ENCODE data around the gene TIMD4. TPM values are rescaled to one million over a fixed set of nuclear protein-coding genes. Genes with fewer than 3 reads are reported as not detected.

The TIMD4 gene
- total RNA-seq, 1 experiment from 2014 or later, result not detected

- DNase-seq (no peak), ATAC-seq (no peak)
- Histone ChIP-seq H3K9me2 (replicated peaks; ENCODE audit: low read length) (no peaks in the 10 kb centered on the region), H3K79me2 (ENCODE audit: low read length) (no peaks in the 10 kb centered on the region), H3K27me3 (ENCODE audit: low read length) (peaks cover 43% of the 10 kb centered on the region), H2AFZ (ENCODE audit: low read length) (no peak overlapping the region), H3K27ac (ENCODE audit: low read length) (no peak overlapping the region), H3K4me2 (ENCODE audit: low read length) (no peak overlapping the region), H3K9ac (ENCODE audit: low read length) (no peak overlapping the region), H3K4me3 (ENCODE audit: low read length) (no peak overlapping the region), H3K4me1 (ENCODE audit: insufficient read depth, low read length) (no peaks in the 10 kb centered on the region), H4K20me1 (ENCODE audit: low read length) (no peaks in the 10 kb centered on the region), H3K36me3 (ENCODE audit: low read depth, low read length) (no peaks in the 10 kb centered on the region), H3K9me3 (ENCODE audit: low read length) (no peaks in the 10 kb centered on the region), H3F3A (ENCODE audit: low read length, unreplicated experiment) (no peaks in the 10 kb centered on the region)
- ChIA-PET CTCF (no interaction called here), POLR2A (ENCODE audit: unreplicated experiment) (no interaction called here)
- TF ChIP-seq EZH2 (IDR thresholded peaks at IDR 0.05; ENCODE audit: low read length, unreplicated experiment) (no peak), EZH2phosphoT487 (IDR thresholded peaks at IDR 0.05; ENCODE audit: borderline replicate concordance, low read length) (no peak)
- TF ChIP-seq, protein P1, sequence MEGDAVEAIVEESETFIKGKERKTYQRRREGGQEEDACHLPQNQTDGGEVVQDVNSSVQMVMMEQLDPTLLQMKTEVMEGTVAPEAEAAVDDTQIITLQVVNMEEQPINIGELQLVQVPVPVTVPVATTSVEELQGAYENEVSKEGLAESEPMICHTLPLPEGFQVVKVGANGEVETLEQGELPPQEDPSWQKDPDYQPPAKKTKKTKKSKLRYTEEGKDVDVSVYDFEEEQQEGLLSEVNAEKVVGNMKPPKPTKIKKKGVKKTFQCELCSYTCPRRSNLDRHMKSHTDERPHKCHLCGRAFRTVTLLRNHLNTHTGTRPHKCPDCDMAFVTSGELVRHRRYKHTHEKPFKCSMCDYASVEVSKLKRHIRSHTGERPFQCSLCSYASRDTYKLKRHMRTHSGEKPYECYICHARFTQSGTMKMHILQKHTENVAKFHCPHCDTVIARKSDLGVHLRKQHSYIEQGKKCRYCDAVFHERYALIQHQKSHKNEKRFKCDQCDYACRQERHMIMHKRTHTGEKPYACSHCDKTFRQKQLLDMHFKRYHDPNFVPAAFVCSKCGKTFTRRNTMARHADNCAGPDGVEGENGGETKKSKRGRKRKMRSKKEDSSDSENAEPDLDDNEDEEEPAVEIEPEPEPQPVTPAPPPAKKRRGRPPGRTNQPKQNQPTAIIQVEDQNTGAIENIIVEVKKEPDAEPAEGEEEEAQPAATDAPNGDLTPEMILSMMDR (conservative IDR thresholded peaks at IDR 0.05; ENCODE audit: low read depth, low read length), result no peak
- BruUV-seq (replicated peaks), result no TSS peak
- intact Hi-C loops (cut with micrococcal nuclease), result no loop called here
Observed at GRCh38 chr5:156883316-156883875, 79.6 kb downstream of the TIMD4 start.

GRCh38 chr5:156879665-156880285, 83.3 kb downstream of the TIMD4 start:
- Histone ChIP-seq H3K27ac (ENCODE audit: low read length) (no peak overlapping the region), H3K27me3 (ENCODE audit: low read length) (peaks cover 28% of the 10 kb centered on the region), H3K9ac (ENCODE audit: low read length) (no peak overlapping the region), H3K4me2 (ENCODE audit: low read length) (no peak overlapping the region), H3K36me3 (ENCODE audit: low read depth, low read length) (no peaks in the 10 kb centered on the region), H3F3A (ENCODE audit: low read length, unreplicated experiment) (no peaks in the 10 kb centered on the region), H3K4me1 (ENCODE audit: insufficient read depth, low read length) (no peaks in the 10 kb centered on the region), H3K79me2 (ENCODE audit: low read length) (no peaks in the 10 kb centered on the region), H2AFZ (ENCODE audit: low read length) (no peak overlapping the region), H3K4me3 (ENCODE audit: low read length) (no peak overlapping the region), H3K9me3 (ENCODE audit: low read length) (no peaks in the 10 kb centered on the region), H3K9me2 (replicated peaks; ENCODE audit: low read length) (no peaks in the 10 kb centered on the region), H4K20me1 (ENCODE audit: low read length) (no peaks in the 10 kb centered on the region)
- ATAC-seq (no peak), DNase-seq (peak; percentile 13)
- TF ChIP-seq EZH2 (IDR thresholded peaks at IDR 0.05; ENCODE audit: low read length, unreplicated experiment) (no peak), EZH2phosphoT487 (IDR thresholded peaks at IDR 0.05; ENCODE audit: borderline replicate concordance, low read length) (no peak)
- TF ChIP-seq, protein P1 (conservative IDR thresholded peaks at IDR 0.05; ENCODE audit: low read depth, low read length), result no peak
- ChIA-PET POLR2A (ENCODE audit: unreplicated experiment) (interaction anchor here (0.5 kb wide), 1 partner anchor 14 kb away, joined by 12 read pairs; no protein-coding TSS in a partner anchor), CTCF (no interaction called here)
- no TSS peak for BruUV-seq (replicated peaks)
- intact Hi-C loops (cut with micrococcal nuclease), result no loop called here

DNA sequence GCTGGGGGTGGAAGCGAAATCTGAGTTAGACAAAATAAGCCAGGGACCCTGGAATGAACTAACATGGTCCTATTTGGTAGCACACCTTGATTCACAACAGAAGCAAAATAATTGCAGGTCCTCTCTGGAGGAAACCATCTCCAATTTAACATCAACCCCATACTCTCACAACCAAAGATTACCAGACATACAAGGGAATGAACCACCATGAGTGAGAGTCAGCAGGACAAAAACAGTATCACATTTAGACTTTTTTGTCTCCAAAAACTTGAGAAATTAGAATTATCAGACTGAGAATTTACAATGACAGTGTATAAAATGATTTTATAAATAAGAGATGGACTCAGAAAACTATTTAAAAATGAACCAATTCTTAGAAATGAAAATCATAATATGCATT, 91.8 kb downstream of the TIMD4 start:
- Histone ChIP-seq H3K79me2 (ENCODE audit: low read length) (no peaks in the 10 kb centered on the region), H3F3A (ENCODE audit: low read length, unreplicated experiment) (no peaks in the 10 kb centered on the region), H3K4me3 (ENCODE audit: low read length) (no peak overlapping the region), H3K9me2 (replicated peaks; ENCODE audit: low read length) (no peaks in the 10 kb centered on the region), H3K9me3 (ENCODE audit: low read length) (peaks cover 15% of the 10 kb centered on the region; the same call in 1 of the 2 replicates), H3K4me1 (ENCODE audit: insufficient read depth, low read length) (no peaks in the 10 kb centered on the region), H3K27ac (ENCODE audit: low read length) (no peak overlapping the region), H4K20me1 (ENCODE audit: low read length) (no peaks in the 10 kb centered on the region), H3K4me2 (ENCODE audit: low read length) (no peak overlapping the region), H3K9ac (ENCODE audit: low read length) (no peak overlapping the region), H3K36me3 (ENCODE audit: low read depth, low read length) (no peaks in the 10 kb centered on the region), H3K27me3 (ENCODE audit: low read length) (0 out of 2 replicates have a peak, but pooled peaks cover 4% of the 10 kb centered on the region), H2AFZ (ENCODE audit: low read length) (no peak overlapping the region)
- no TSS peak for BruUV-seq (replicated peaks)
- intact Hi-C loops (cut with micrococcal nuclease), result no loop called here
- ChIA-PET CTCF (no interaction called here), POLR2A (ENCODE audit: unreplicated experiment) (no interaction called here)
- TF ChIP-seq EZH2 (IDR thresholded peaks at IDR 0.05; ENCODE audit: low read length, unreplicated experiment) (no peak), EZH2phosphoT487 (IDR thresholded peaks at IDR 0.05; ENCODE audit: borderline replicate concordance, low read length) (no peak)
- TF ChIP-seq, protein P1 (conservative IDR thresholded peaks at IDR 0.05; ENCODE audit: low read depth, low read length), result no peak
- no peak for ATAC-seq
- DNase-seq, result no peak

Measured in PC-3 (cell line).